CD4-positive, alpha-beta memory T cell (primary cell): ENCODE data around the gene LAYN. TPM values are rescaled to one million over a fixed set of nuclear protein-coding genes. Genes with fewer than 3 reads are reported as not detected.
A peak's percentile ranks its signal among the peaks of the same experiment; 100 is the strongest.

Experiments used
- CTCF ChIA-PET: fragments of 350-600 bp; sonication (Branson Sonifier 250); formaldehyde crosslinking; loops from one replicate; lab custom pipeline; 2021; ENCODE audit warnings: inconsistent platforms; ENCODE audit not compliant: partially characterized antibody; lab: Charles Lee
- POLR2A ChIA-PET: fragments of 350-600 bp; sonication (Branson Sonifier 250); formaldehyde crosslinking; loops from one replicate; lab custom pipeline; 2021; ENCODE audit not compliant: partially characterized antibody; lab: Charles Lee
- DNase-seq, 5 donors: peaks; one replicate each; pipeline versions ENCODE4 v3.0.0 to v3.0.0-alpha.2; 2020 to 2022; ENCODE audit warnings: mixed read lengths in 1 of 5
- H3K27ac ChIP-seq: one replicate; pipeline ENCODE4 v1.7.0; 2013; ENCODE audit warnings: low read depth, low read length
- H3K27me3 ChIP-seq: 2 replicates; pipeline ENCODE4 v1.7.0; 2013; ENCODE audit warnings: mild to moderate bottlenecking, low read length, moderate library complexity; ENCODE audit not compliant: insufficient read depth
- H3K36me3 ChIP-seq: 2 replicates; pipeline ENCODE4 v1.7.0; 2013; ENCODE audit warnings: mild to moderate bottlenecking, low read length, moderate library complexity; ENCODE audit not compliant: insufficient read depth
- H3K4me1 ChIP-seq: 2 replicates; pipeline ENCODE4 v1.7.0; 2013; ENCODE audit warnings: mild to moderate bottlenecking, low read length, moderate library complexity; ENCODE audit not compliant: insufficient read depth
- H3K4me3 ChIP-seq, 2 donors: one replicate each; pipeline ENCODE4 v1.7.0; 2013; ENCODE audit warnings: low read length in 2 of 2, mild to moderate bottlenecking in 1 of 2
- H3K9me3 ChIP-seq, 2 donors: one replicate each; pipeline ENCODE4 v1.7.0; 2013; ENCODE audit warnings: low read length in 2 of 2, control low read depth in 1 of 2; ENCODE audit not compliant: control insufficient read depth in 1 of 2
- H3K27ac Mint-ChIP-seq, 7 donors: one replicate each; pipeline ENCODE4 v1.8.0; 2020 to 2021; ENCODE audit warnings: mixed read lengths in 7 of 7, mild to moderate bottlenecking in 6 of 7, inconsistent platforms in 3 of 7, moderate library complexity in 3 of 7
- H3K27me3 Mint-ChIP-seq, 2 donors: one replicate each; pipeline ENCODE4 v1.8.0; 2020 to 2021; ENCODE audit warnings: mixed read lengths in 2 of 2
- H3K36me3 Mint-ChIP-seq, 2 donors: one replicate each; pipeline ENCODE4 v1.8.0; 2020 to 2021; ENCODE audit warnings: mixed read lengths in 2 of 2, inconsistent platforms in 1 of 2, mild to moderate bottlenecking in 1 of 2
- H3K4me1 Mint-ChIP-seq, 4 donors: one replicate each; pipeline ENCODE4 v1.8.0; 2020 to 2021; ENCODE audit warnings: mixed read lengths in 4 of 4, mild to moderate bottlenecking in 1 of 4
- H3K4me3 Mint-ChIP-seq, 8 donors: one replicate each; pipeline ENCODE4 v1.8.0; 2020 to 2021; ENCODE audit warnings: mixed read lengths in 8 of 8, mild to moderate bottlenecking in 7 of 8, moderate library complexity in 6 of 8, inconsistent platforms in 3 of 8
- H3K9me3 Mint-ChIP-seq, 8 donors: one replicate each; pipeline ENCODE4 v1.8.0; 2020 to 2021; ENCODE audit warnings: mixed read lengths in 8 of 8, mild to moderate bottlenecking in 5 of 8, inconsistent platforms in 3 of 8, moderate library complexity in 1 of 8
- intact Hi-C: fragments of 100-400 bp; cut with micrococcal nuclease; formaldehyde crosslinking; loops from one replicate; pipeline ENCODE4 v1.15.1; 2023
- polyA plus RNA-seq, 2 donors: library from polyadenylated mRNA; unstranded; fragments of 300-500 nt; fragmentation: Illumina TruSeq; gene quantifications; one replicate each; pipeline ENCODE4 v1.2.3, GENCODE V29; 2021
- total RNA-seq, 2 experiments: library from RNA; stranded (reverse); gene quantifications; one replicate each; pipeline ENCODE4 v1.2.3, GENCODE V29; 2021

The LAYN gene
- total and polyA plus RNA-seq, 4 experiments from 2014 or later = not detected

- POLR2A ChIA-PET = interaction anchor here (0.6 to 3.6 kb wide), 4 partner anchors 12 to 174 kb away, joined by 3 to 16 read pairs (median 6); partner anchors contain the start of gene PPP2R1B
- peak in 4 of 5 donors; percentile 25 to 52 (median 31) for DNase-seq
These were observed 62.5 kb downstream of the LAYN start for GRCh38 chr11:111602865-111603610.

GRCh38 chr11:111603611-111604130 lies 63.2 kb downstream of the LAYN start:
- H3K27me3 Mint-ChIP-seq = no peaks in the 10 kb centered on the region
- H3K4me1 Mint-ChIP-seq = peaks cover 13 to 35% (median 19%) of the 10 kb centered on the region in 4 donors
- H3K27ac Mint-ChIP-seq = peak overlapping the region; percentile 83 to 99 (median 97)
- peaks cover 0 to 7% of the 10 kb centered on the region in 2 donors for H3K36me3 Mint-ChIP-seq
- DNase-seq = peak in 2 of 5 donors; percentile 2 to 29
- ChIA-PET POLR2A (interaction anchor here (1.9 to 3.6 kb wide), 2 partner anchors 161 to 163 kb away, joined by 9 to 16 read pairs; partner anchors contain the start of gene PPP2R1B), CTCF (interaction anchor here (0.7 to 4.3 kb wide), 26 partner anchors 8 to 323 kb away, joined by 3 to 50 read pairs (median 4); partner anchors contain the start of gene PPP2R1B)
- Histone ChIP-seq H3K4me3 (peak overlapping the region in 1 of 2 donors; percentile 75), H3K27me3 (no peaks in the 10 kb centered on the region), H3K27ac (peak overlapping the region; percentile 85), H3K36me3 (no peaks in the 10 kb centered on the region), H3K9me3 (no peaks in the 10 kb centered on the region), H3K4me1 (peaks cover 24% of the 10 kb centered on the region)
- H3K4me3 Mint-ChIP-seq = peak overlapping the region; percentile 90 to 99 (median 94)
- intact Hi-C loops = loop anchor here (2.0 to 10.0 kb wide), 4 partner anchors 275 to 689 kb away; partner anchors contain the start of genes CFAP68, DLAT and FDXACB1
- H3K9me3 Mint-ChIP-seq = no peaks in the 10 kb centered on the region

More at GRCh38 chr11:111602865-111603610, 62.5 kb downstream of the LAYN start:
- CTCF ChIA-PET = interaction anchor here (0.8 to 4.3 kb wide), 7 partner anchors 10 to 174 kb away, joined by 3 to 50 read pairs (median 6); partner anchors contain the start of gene PPP2R1B
- Histone ChIP-seq H3K4me3 (peak overlapping the region; percentile 66 to 75), H3K4me1 (peaks cover 24% of the 10 kb centered on the region), H3K36me3 (no peaks in the 10 kb centered on the region), H3K27ac (peak overlapping the region; percentile 85), H3K9me3 (no peaks in the 10 kb centered on the region), H3K27me3 (no peaks in the 10 kb centered on the region)
- H3K9me3 Mint-ChIP-seq = no peaks in the 10 kb centered on the region
- peaks cover 0 to 7% of the 10 kb centered on the region in 2 donors for H3K36me3 Mint-ChIP-seq
- no peaks in the 10 kb centered on the region for H3K27me3 Mint-ChIP-seq
- H3K4me3 Mint-ChIP-seq = peak overlapping the region; percentile 90 to 99 (median 94)
- peak overlapping the region; percentile 91 to 99 (median 97) for H3K27ac Mint-ChIP-seq
- intact Hi-C loops = loop anchor here (1.0 to 10.0 kb wide), 7 partner anchors 163 to 689 kb away; partner anchors contain the start of genes CFAP68, DLAT, FDXACB1 and PPP2R1B
- H3K4me1 Mint-ChIP-seq = peaks cover 12 to 37% (median 18%) of the 10 kb centered on the region in 4 donors

- no peaks in the 10 kb centered on the region for H3K36me3 ChIP-seq
- H3K4me1 ChIP-seq = peaks cover 24% of the 10 kb centered on the region
- no peaks in the 10 kb centered on the region for H3K9me3 ChIP-seq
- H3K27ac Mint-ChIP-seq = peak overlapping the region in 4 of 7 donors; percentile 0 to 83 (median 66)
- peaks cover 0 to 7% of the 10 kb centered on the region in 2 donors for H3K36me3 Mint-ChIP-seq
- POLR2A ChIA-PET = interaction anchor here (0.7 to 3.6 kb wide), 2 partner anchors 161 to 162 kb away, joined by 3 to 16 read pairs; partner anchors contain the start of gene PPP2R1B
- H3K27ac ChIP-seq = no peak overlapping the region
- H3K4me3 ChIP-seq = no peak overlapping the region
- CTCF ChIA-PET = interaction anchor here (0.6 to 4.3 kb wide), 31 partner anchors 9 to 325 kb away, joined by 3 to 50 read pairs (median 4); partner anchors contain the start of gene PPP2R1B
- peak overlapping the region in 6 of 8 donors; percentile 0 to 98 (median 70) for H3K4me3 Mint-ChIP-seq
- no peaks in the 10 kb centered on the region for H3K27me3 ChIP-seq
- peaks cover 13 to 33% (median 19%) of the 10 kb centered on the region in 4 donors for H3K4me1 Mint-ChIP-seq
- peak in 4 of 5 donors; percentile 39 to 55 (median 44) for DNase-seq
- no peaks in the 10 kb centered on the region for H3K27me3 Mint-ChIP-seq
- H3K9me3 Mint-ChIP-seq = no peaks in the 10 kb centered on the region
- intact Hi-C loops = loop anchor here (5.0 to 10.0 kb wide), 3 partner anchors 323 to 688 kb away; partner anchors contain the start of gene DLAT
These were observed 64.0 kb downstream of the LAYN start for GRCh38 chr11:111604392-111605009.

DNA sequence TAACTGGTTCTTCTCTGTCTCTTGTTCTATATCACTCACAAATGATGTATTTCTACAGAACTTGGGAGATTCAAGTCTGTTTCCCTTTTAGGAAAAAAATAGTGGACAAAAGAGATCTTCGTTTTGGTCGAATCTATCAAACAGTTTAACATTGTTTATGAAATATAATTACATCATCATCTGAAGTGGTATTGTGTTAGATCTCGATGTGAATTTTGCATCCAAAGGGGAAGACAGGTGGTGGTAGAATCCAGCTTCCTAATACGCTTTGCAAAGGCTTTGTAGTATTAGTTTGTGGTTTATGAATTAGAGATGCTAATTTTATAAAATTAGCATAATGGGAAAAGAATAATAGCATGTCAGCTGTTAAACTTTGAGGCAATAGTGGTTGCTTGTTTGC lies 65.2 kb downstream of the LAYN start:
- intact Hi-C loops = loop anchor here (10.0 kb wide), 1 partner anchor 419 kb away; the partner anchor contains the start of gene DLAT
- H3K27me3 ChIP-seq = no peaks in the 10 kb centered on the region
- no peak overlapping the region for H3K4me3 ChIP-seq
- Mint-ChIP-seq H3K27me3 (no peaks in the 10 kb centered on the region), H3K9me3 (no peaks in the 10 kb centered on the region), H3K36me3 (peaks cover 0 to 7% of the 10 kb centered on the region in 2 donors), H3K27ac (no peak overlapping the region), H3K4me3 (no peak overlapping the region), H3K4me1 (peaks cover 13 to 33% (median 19%) of the 10 kb centered on the region in 4 donors)
- CTCF ChIA-PET = interaction anchor here (1.2 kb wide), 1 partner anchor 171 kb away, joined by 3 read pairs; no protein-coding TSS in a partner anchor
- no peaks in the 10 kb centered on the region for H3K9me3 ChIP-seq
- no peak for DNase-seq
- POLR2A ChIA-PET = no interaction called here
- peaks cover 24% of the 10 kb centered on the region for H3K4me1 ChIP-seq
- no peaks in the 10 kb centered on the region for H3K36me3 ChIP-seq
- no peak overlapping the region for H3K27ac ChIP-seq

- intact Hi-C loops = loop anchor here (10.0 kb wide), 1 partner anchor 418 kb away; the partner anchor contains the start of gene DLAT
- no peaks in the 10 kb centered on the region for H3K36me3 ChIP-seq
- Mint-ChIP-seq H3K36me3 (peaks cover 0 to 4% of the 10 kb centered on the region in 2 donors), H3K9me3 (no peaks in the 10 kb centered on the region), H3K27ac (no peak overlapping the region), H3K4me1 (peaks cover 13 to 26% (median 17%) of the 10 kb centered on the region in 4 donors), H3K27me3 (no peaks in the 10 kb centered on the region), H3K4me3 (no peak overlapping the region)
- H3K27ac ChIP-seq = no peak overlapping the region
- no peaks in the 10 kb centered on the region for H3K9me3 ChIP-seq
- H3K4me1 ChIP-seq = peaks cover 18% of the 10 kb centered on the region
- no peak for DNase-seq
- ChIA-PET POLR2A (no interaction called here), CTCF (interaction anchor here (1.2 kb wide), 1 partner anchor 170 kb away, joined by 3 read pairs; no protein-coding TSS in a partner anchor)
- H3K4me3 ChIP-seq = no peak overlapping the region
- H3K27me3 ChIP-seq = no peaks in the 10 kb centered on the region
These were observed 66.5 kb downstream of the LAYN start for GRCh38 chr11:111606986-111607385.

- H3K9me3 Mint-ChIP-seq = no peaks in the 10 kb centered on the region
- peaks cover 13 to 26% (median 19%) of the 10 kb centered on the region in 4 donors for H3K4me1 Mint-ChIP-seq
- POLR2A ChIA-PET = no interaction called here
- Histone ChIP-seq H3K9me3 (no peaks in the 10 kb centered on the region), H3K36me3 (no peaks in the 10 kb centered on the region), H3K27ac (no peak overlapping the region), H3K4me1 (peaks cover 18% of the 10 kb centered on the region), H3K27me3 (no peaks in the 10 kb centered on the region), H3K4me3 (no peak overlapping the region)
- H3K27ac Mint-ChIP-seq = no peak overlapping the region
- no peaks in the 10 kb centered on the region for H3K27me3 Mint-ChIP-seq
- intact Hi-C loops = loop anchor here (10.0 kb wide), 1 partner anchor 417 kb away; the partner anchor contains the start of gene DLAT
- no peak for DNase-seq
- H3K36me3 Mint-ChIP-seq = peaks cover 0 to 4% of the 10 kb centered on the region in 2 donors
- no peak overlapping the region for H3K4me3 Mint-ChIP-seq
- CTCF ChIA-PET = no interaction called here
These were observed 67.2 kb downstream of the LAYN start for GRCh38 chr11:111607751-111608150.
